ENCODE measurements around the gene ARAP1.

ARAP1 gene

GRCh38 chr11:72653649-72654048 lies 98.6 kb downstream of the ARAP1 start:
- no peak for DNase-seq

GRCh38 chr11:72652873-72653630 lies 99.2 kb downstream of the ARAP1 start:
- DNase-seq = no peak

- DNase-seq = no peak
These were observed 100.1 kb downstream of the ARAP1 start for GRCh38 chr11:72652133-72652532.

DNA sequence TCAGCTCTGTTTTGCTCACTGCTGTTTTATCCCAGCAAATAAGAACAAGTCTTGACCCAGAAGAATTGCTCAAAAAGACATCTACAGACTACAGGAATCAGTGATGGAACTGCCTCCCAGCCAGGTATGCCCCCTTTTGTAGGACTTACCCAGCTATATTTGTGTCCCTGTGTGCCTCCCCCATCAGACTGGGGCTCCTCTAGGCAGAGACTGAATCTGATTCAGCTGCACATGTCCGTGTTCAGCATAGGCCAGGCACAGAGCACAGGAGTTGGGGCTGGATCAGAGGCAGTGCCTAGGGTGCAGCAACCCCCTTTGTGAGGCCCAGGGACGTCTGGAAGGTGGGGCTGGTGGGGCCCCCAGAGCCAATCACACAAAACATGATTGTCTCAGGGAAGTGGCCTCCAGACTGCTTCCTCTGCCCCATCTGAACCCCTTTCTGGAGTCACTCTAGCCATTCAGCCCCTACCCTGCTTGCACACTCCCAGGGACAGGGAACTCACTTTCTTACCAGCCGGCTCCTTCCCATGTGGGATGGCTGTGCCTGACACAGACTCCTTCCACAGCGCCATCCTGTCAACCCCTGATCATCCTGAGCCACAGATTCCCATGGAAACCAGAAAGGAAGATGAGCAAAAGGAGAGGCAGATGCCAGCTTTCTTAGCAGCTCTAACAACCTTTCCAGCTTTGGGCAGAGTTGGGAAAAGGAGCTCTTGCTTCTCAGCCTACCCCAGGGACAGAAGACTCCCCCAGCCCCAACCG lies 102.8 kb downstream of the ARAP1 start:
- no peak for DNase-seq

- no peak for DNase-seq
These were observed 103.6 kb downstream of the ARAP1 start for GRCh38 chr11:72648384-72649136.

- DNase-seq = no peak
These were observed 104.3 kb downstream of the ARAP1 start for GRCh38 chr11:72647882-72648281.

DNA sequence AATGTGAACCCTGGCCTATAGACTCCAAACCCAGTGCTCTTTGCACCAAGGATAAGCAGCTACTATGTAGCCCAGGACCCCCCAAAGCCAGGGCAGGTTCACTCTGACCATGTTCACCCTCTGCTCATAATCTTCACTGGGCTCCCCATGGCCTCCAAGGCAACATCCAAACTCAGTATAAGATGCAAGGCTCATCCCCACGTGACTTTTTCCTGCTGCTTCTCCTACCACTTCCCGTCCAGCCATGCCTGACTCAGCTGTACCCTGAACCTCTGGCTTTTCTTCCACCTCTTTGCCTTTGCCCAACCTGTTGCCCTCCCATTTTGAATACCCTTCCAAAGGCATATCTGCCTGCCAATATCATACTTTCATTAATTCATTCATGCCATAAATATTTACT lies 105.7 kb downstream of the ARAP1 start:
- DNase-seq = no peak

DNA sequence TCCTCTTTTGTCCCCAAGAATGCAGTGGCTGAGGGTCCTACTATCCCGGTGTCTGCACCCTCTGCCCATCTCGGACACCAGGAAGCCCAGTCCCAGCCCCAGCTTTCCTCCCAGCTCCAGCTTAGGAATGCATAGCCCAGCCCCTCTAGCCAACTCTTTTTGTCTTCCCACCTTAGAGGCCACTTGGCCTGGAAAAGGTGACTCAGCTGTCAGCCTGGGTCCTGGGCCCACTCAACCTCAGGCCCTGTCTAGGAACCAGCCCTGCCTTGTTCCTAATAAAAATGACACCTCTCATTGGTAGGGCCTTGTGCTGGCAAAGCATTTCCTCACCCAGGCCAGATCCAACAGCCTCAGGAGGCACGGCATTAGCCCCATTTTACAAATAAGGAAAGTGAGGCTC lies 106.2 kb downstream of the ARAP1 start:
- DNase-seq = no peak

DNA sequence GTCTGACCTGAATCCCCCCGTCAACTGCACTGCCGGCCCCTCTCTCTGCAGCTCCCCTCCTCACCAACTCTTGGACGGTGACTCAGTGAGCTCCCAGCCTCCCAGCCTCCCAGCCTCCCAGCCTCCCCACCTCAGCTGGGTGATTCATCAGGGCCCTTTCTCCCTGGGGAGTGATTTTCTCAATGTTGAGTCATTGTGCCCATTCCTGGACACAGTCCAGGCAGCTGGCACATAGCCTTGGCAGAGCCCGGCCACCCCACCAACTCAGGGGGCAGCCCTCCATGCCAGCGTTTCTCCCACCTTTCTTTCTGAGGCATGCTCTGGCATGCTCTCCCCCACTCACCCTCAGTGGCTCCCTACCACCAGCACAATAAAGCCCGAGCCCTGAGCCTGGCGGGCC lies 108.7 kb downstream of the ARAP1 start:
- DNase-seq = no peak

GRCh38 chr11:72642884-72643522 lies 109.2 kb downstream of the ARAP1 start:
- DNase-seq = peak; percentile 49

- no peak for DNase-seq
These were observed 109.9 kb downstream of the ARAP1 start for GRCh38 chr11:72642043-72642883.

GRCh38 chr11:72641522-72642042 lies 110.6 kb downstream of the ARAP1 start:
- DNase-seq = no peak

GRCh38 chr11:72639502-72640375 lies 112.5 kb downstream of the ARAP1 start:
- no peak for DNase-seq

DNA sequence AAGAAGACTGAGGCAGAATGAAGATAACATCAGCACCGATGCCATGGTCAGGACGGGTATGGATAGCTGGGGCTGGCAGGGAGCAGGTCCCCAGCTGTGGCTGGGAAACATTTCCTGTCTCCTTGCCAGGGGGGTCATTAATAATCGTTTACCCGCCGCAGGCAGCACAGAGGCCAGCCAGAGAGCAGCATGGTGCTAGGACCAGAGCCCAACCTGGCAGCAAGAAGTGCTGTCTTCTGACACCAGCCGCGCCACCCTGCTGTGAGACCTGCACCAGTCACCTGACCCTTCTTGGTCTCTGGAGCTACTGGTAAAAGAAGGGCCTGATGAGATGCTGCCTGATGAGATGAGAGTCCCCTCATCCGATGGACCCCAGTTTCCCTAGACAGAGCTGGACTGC lies 114.3 kb downstream of the ARAP1 start:
- DNase-seq = no peak

DNA sequence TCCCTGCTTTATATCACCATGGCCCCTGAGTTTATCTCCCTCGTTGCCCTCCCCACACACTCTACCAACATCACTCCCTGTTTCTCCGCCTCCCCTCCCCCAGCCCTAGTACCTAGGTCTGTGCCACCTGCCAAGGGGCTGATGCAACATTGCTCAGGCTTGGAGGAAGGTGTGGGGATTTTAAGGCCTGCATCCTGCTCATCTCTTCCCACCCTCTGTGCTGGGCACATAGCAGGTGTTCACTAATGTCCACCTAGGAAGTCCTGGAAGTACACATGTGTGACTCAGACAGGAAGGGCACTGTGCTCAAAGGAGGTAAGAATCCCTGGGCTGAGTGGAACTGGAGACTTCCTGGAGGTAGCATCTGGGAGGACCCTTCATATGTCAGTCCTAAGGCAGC lies 115.0 kb downstream of the ARAP1 start:
- DNase-seq = no peak

DNA sequence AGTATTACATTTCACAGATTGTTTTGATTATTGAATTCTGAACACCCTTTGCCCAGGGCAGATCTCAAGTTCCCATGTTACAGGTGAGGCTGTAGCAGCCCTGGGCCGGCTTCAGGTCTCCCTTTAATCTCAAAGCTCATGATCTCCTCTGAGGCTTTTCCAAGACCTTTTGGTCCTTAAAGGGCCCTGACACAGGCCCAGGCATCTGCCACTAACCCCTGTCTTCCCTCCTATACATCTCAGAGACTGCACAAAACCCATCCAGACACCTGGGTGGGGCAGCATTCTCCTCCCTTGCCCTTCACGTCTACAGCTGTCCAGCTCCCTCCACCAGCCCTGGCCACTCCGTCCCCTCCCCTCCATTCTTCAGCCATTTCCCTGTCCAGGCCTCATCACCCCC lies 115.8 kb downstream of the ARAP1 start:
- no peak for DNase-seq

- no peak for DNase-seq
These were observed 116.3 kb downstream of the ARAP1 start for GRCh38 chr11:72635933-72636332.

- no peak for DNase-seq
These were observed 116.8 kb downstream of the ARAP1 start for GRCh38 chr11:72635309-72635915.

Measured in central memory CD4-positive, alpha-beta T cell (primary cell).